WTC11 (cell line): ENCODE measurements around the gene LIPH.

ENCODE experiments used
- ELF4 ChIP-seq: sonication (generic); formaldehyde crosslinking; IDR thresholded peaks from 2 replicates; pipeline ENCODE4 v1.8.1; 2022; ENCODE audit warnings: low read depth, mild to moderate bottlenecking, moderate library complexity, missing genetic modification reagents
- FOXP1 ChIP-seq: sonication (generic); formaldehyde crosslinking; IDR thresholded peaks from 2 replicates; pipeline ENCODE4 v1.8.0; 2022; ENCODE audit warnings: missing genetic modification reagents, mild to moderate bottlenecking, moderate library complexity, borderline replicate concordance
- JUN ChIP-seq: sonication (generic); formaldehyde crosslinking; IDR thresholded peaks from 2 replicates; pipeline ENCODE4 v1.8.0; 2023; ENCODE audit warnings: mild to moderate bottlenecking, missing genetic modification reagents
- SMAD4 ChIP-seq: sonication (generic); formaldehyde crosslinking; IDR thresholded peaks from 2 replicates; pipeline ENCODE4 v1.8.0; 2022; ENCODE audit warnings: mild to moderate bottlenecking, missing genetic modification reagents
- ZNF121 ChIP-seq: sonication (generic); formaldehyde crosslinking; IDR thresholded peaks from 2 replicates; pipeline ENCODE4 v1.8.0; 2023; ENCODE audit warnings: missing genetic modification reagents
- ZNF138 ChIP-seq: sonication (generic); formaldehyde crosslinking; conservative IDR thresholded peaks from 2 replicates; pipeline ENCODE4 v1.8.1; 2022; ENCODE audit warnings: mild to moderate bottlenecking, moderate library complexity, missing genetic modification reagents
- TF ChIP-seq, protein P1 (sequence below): fragments of 200-600 bp; IDR thresholded peaks from 2 replicates; pipeline ENCODE4 v1.8.0; 2022; ENCODE audit warnings: antibody characterized with exemption
- TF ChIP-seq, protein P2 (sequence below): sonication (generic); formaldehyde crosslinking; IDR thresholded peaks from 2 replicates; pipeline ENCODE4 v1.8.0; 2022; ENCODE audit warnings: mild to moderate bottlenecking, missing genetic modification reagents
- TF ChIP-seq, protein P3 (sequence below): sonication (generic); formaldehyde crosslinking; IDR thresholded peaks from 2 replicates; pipeline ENCODE4 v1.8.1; 2022; ENCODE audit warnings: missing genetic modification reagents, borderline replicate concordance
- TF ChIP-seq, protein P4 (sequence below): sonication (generic); formaldehyde crosslinking; IDR thresholded peaks from 2 replicates; pipeline ENCODE4 v1.8.0; 2023; ENCODE audit warnings: missing genetic modification reagents

GRCh38 chr3:185572183-185572582 is 19.8 kb upstream of the LIPH start:
- TF ChIP-seq, protein P1, sequence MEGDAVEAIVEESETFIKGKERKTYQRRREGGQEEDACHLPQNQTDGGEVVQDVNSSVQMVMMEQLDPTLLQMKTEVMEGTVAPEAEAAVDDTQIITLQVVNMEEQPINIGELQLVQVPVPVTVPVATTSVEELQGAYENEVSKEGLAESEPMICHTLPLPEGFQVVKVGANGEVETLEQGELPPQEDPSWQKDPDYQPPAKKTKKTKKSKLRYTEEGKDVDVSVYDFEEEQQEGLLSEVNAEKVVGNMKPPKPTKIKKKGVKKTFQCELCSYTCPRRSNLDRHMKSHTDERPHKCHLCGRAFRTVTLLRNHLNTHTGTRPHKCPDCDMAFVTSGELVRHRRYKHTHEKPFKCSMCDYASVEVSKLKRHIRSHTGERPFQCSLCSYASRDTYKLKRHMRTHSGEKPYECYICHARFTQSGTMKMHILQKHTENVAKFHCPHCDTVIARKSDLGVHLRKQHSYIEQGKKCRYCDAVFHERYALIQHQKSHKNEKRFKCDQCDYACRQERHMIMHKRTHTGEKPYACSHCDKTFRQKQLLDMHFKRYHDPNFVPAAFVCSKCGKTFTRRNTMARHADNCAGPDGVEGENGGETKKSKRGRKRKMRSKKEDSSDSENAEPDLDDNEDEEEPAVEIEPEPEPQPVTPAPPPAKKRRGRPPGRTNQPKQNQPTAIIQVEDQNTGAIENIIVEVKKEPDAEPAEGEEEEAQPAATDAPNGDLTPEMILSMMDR, result no peak
- no peak for TF ChIP-seq ELF4 (CRISPR knock-in tag)
- TF ChIP-seq, protein P2, sequence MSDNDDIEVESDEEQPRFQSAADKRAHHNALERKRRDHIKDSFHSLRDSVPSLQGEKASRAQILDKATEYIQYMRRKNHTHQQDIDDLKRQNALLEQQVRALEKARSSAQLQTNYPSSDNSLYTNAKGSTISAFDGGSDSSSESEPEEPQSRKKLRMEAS (CRISPR knock-in tag), result no peak
- TF ChIP-seq, protein P3, sequence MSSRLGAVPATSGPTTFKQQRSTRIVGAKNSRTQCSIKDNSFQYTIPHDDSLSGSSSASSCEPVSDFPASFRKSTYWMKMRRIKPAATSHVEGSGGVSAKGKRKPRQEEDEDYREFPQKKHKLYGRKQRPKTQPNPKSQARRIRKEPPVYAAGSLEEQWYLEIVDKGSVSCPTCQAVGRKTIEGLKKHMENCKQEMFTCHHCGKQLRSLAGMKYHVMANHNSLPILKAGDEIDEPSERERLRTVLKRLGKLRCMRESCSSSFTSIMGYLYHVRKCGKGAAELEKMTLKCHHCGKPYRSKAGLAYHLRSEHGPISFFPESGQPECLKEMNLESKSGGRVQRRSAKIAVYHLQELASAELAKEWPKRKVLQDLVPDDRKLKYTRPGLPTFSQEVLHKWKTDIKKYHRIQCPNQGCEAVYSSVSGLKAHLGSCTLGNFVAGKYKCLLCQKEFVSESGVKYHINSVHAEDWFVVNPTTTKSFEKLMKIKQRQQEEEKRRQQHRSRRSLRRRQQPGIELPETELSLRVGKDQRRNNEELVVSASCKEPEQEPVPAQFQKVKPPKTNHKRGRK, result no peak
- no peak for TF ChIP-seq FOXP1 (CRISPR knock-in tag)
- TF ChIP-seq, protein P4, sequence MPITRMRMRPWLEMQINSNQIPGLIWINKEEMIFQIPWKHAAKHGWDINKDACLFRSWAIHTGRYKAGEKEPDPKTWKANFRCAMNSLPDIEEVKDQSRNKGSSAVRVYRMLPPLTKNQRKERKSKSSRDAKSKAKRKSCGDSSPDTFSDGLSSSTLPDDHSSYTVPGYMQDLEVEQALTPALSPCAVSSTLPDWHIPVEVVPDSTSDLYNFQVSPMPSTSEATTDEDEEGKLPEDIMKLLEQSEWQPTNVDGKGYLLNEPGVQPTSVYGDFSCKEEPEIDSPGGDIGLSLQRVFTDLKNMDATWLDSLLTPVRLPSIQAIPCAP (CRISPR knock-in tag), result no peak
- no peak for TF ChIP-seq SMAD4 (CRISPR knock-in tag)
- TF ChIP-seq ZNF121, result no peak
- TF ChIP-seq JUN, result no peak
- no peak for TF ChIP-seq ZNF138 (CRISPR knock-in tag)
